ENCODE results near the gene NT5DC2. TPM values are rescaled to one million over a fixed set of nuclear protein-coding genes. Genes with fewer than 3 reads are reported as not detected.

Gene NT5DC2
- total RNA-seq, 1 experiment from 2014 or later: 229 TPM

- ATAC-seq (no peak), DNase-seq (no peak)
- Histone ChIP-seq H4K20me1 (ENCODE audit: low read length) (no peaks in the 10 kb centered on the region), H3K4me3 (ENCODE audit: low read length) (no peak overlapping the region), H3K4me2 (ENCODE audit: low read length) (no peak overlapping the region), H3K36me3 (ENCODE audit: low read depth, low read length) (no peaks in the 10 kb centered on the region), H3K27me3 (ENCODE audit: low read length) (no peaks in the 10 kb centered on the region), H2AFZ (ENCODE audit: low read length) (no peak overlapping the region), H3F3A (ENCODE audit: low read length, unreplicated experiment) (no peaks in the 10 kb centered on the region), H3K27ac (ENCODE audit: low read length) (no peak overlapping the region), H3K9me2 (replicated peaks; ENCODE audit: low read length) (no peaks in the 10 kb centered on the region), H3K9me3 (ENCODE audit: low read length) (no peaks in the 10 kb centered on the region), H3K9ac (ENCODE audit: low read length) (no peak overlapping the region), H3K4me1 (ENCODE audit: insufficient read depth, low read length) (peaks cover 13% of the 10 kb centered on the region; the same call in 1 of the 2 replicates), H3K79me2 (ENCODE audit: low read length) (no peaks in the 10 kb centered on the region)
- TF ChIP-seq EZH2phosphoT487 (IDR thresholded peaks at IDR 0.05; ENCODE audit: borderline replicate concordance, low read length) (no peak), EZH2 (IDR thresholded peaks at IDR 0.05; ENCODE audit: low read length, unreplicated experiment) (no peak), CTCF (conservative IDR thresholded peaks at IDR 0.05; ENCODE audit: low read depth, low read length) (no peak)
- intact Hi-C loops (cut with micrococcal nuclease): no loop called here
- BruUV-seq (replicated peaks): no TSS peak
- CTCF ChIA-PET: no interaction called here
- POLR2A ChIA-PET (ENCODE audit: unreplicated experiment): no interaction called here
Observed at GRCh38 chr3:52503788-52504424, 29.8 kb downstream of the NT5DC2 start.

GRCh38 chr3:52502808-52503350 lies 30.8 kb downstream of the NT5DC2 start:
- H3K27me3 ChIP-seq (ENCODE audit: low read length): no peaks in the 10 kb centered on the region
- no peak overlapping the region for H3K27ac ChIP-seq (ENCODE audit: low read length)
- H2AFZ ChIP-seq (ENCODE audit: low read length): no peak overlapping the region
- no peaks in the 10 kb centered on the region for H3K79me2 ChIP-seq (ENCODE audit: low read length)
- H3F3A ChIP-seq (ENCODE audit: low read length, unreplicated experiment): no peaks in the 10 kb centered on the region
- no peak for TF ChIP-seq EZH2 (IDR thresholded peaks at IDR 0.05; ENCODE audit: low read length, unreplicated experiment)
- no peak for TF ChIP-seq CTCF (conservative IDR thresholded peaks at IDR 0.05; ENCODE audit: low read depth, low read length)
- no peak for TF ChIP-seq EZH2phosphoT487 (IDR thresholded peaks at IDR 0.05; ENCODE audit: borderline replicate concordance, low read length)
- H3K4me1 ChIP-seq (ENCODE audit: insufficient read depth, low read length): peaks cover 13% of the 10 kb centered on the region; the same call in 1 of the 2 replicates
- POLR2A ChIA-PET (ENCODE audit: unreplicated experiment): no interaction called here
- ATAC-seq (no peak), DNase-seq (no peak)
- no peaks in the 10 kb centered on the region for H3K36me3 ChIP-seq (ENCODE audit: low read depth, low read length)
- H3K4me3 ChIP-seq (ENCODE audit: low read length): no peak overlapping the region
- no peaks in the 10 kb centered on the region for H3K9me3 ChIP-seq (ENCODE audit: low read length)
- H3K9ac ChIP-seq (ENCODE audit: low read length): no peak overlapping the region
- no TSS peak for BruUV-seq (replicated peaks)
- intact Hi-C loops (cut with micrococcal nuclease): no loop called here
- H3K9me2 ChIP-seq (replicated peaks; ENCODE audit: low read length): no peaks in the 10 kb centered on the region
- no peaks in the 10 kb centered on the region for H4K20me1 ChIP-seq (ENCODE audit: low read length)
- CTCF ChIA-PET: no interaction called here
- H3K4me2 ChIP-seq (ENCODE audit: low read length): no peak overlapping the region

- no peaks in the 10 kb centered on the region for H3K36me3 ChIP-seq (ENCODE audit: low read depth, low read length)
- H3K9me3 ChIP-seq (ENCODE audit: low read length): no peaks in the 10 kb centered on the region
- no peak overlapping the region for H3K4me2 ChIP-seq (ENCODE audit: low read length)
- no peak for TF ChIP-seq EZH2 (IDR thresholded peaks at IDR 0.05; ENCODE audit: low read length, unreplicated experiment)
- TF ChIP-seq EZH2phosphoT487 (IDR thresholded peaks at IDR 0.05; ENCODE audit: borderline replicate concordance, low read length): no peak
- TF ChIP-seq CTCF (conservative IDR thresholded peaks at IDR 0.05; ENCODE audit: low read depth, low read length): no peak
- H3K27ac ChIP-seq (ENCODE audit: low read length): no peak overlapping the region
- H3F3A ChIP-seq (ENCODE audit: low read length, unreplicated experiment): no peaks in the 10 kb centered on the region
- no peak overlapping the region for H3K4me3 ChIP-seq (ENCODE audit: low read length)
- no peaks in the 10 kb centered on the region for H3K27me3 ChIP-seq (ENCODE audit: low read length)
- peaks cover 4% of the 10 kb centered on the region; the same call in 1 of the 2 replicates for H3K4me1 ChIP-seq (ENCODE audit: insufficient read depth, low read length)
- ChIA-PET CTCF (interaction anchor here (0.5 kb wide), 1 partner anchor 90 kb away, joined by 5 read pairs; no protein-coding TSS in a partner anchor), POLR2A (ENCODE audit: unreplicated experiment) (no interaction called here)
- no peak overlapping the region for H2AFZ ChIP-seq (ENCODE audit: low read length)
- intact Hi-C loops (cut with micrococcal nuclease): no loop called here
- BruUV-seq (replicated peaks): no TSS peak
- H3K79me2 ChIP-seq (ENCODE audit: low read length): no peaks in the 10 kb centered on the region
- H4K20me1 ChIP-seq (ENCODE audit: low read length): no peaks in the 10 kb centered on the region
- H3K9me2 ChIP-seq (replicated peaks; ENCODE audit: low read length): no peaks in the 10 kb centered on the region
- no peak for DNase-seq
- H3K9ac ChIP-seq (ENCODE audit: low read length): no peak overlapping the region
- no peak for ATAC-seq
Observed at GRCh38 chr3:52502001-52502400, 31.7 kb downstream of the NT5DC2 start.

All from PC-3 (cell line).